DMS79 (cell line): ENCODE data around the gene UBAP2.
"Not testable (repeated sequence)": the region's sequence is repeated elsewhere in the genome, so short reads cannot be mapped to it uniquely, and the experiment has no call there.

Source experiments
- DNase-seq: peaks from one replicate; lab custom pipeline; 2025; lab: John Stamatoyannopoulos, UW

The UBAP2 gene

DNA sequence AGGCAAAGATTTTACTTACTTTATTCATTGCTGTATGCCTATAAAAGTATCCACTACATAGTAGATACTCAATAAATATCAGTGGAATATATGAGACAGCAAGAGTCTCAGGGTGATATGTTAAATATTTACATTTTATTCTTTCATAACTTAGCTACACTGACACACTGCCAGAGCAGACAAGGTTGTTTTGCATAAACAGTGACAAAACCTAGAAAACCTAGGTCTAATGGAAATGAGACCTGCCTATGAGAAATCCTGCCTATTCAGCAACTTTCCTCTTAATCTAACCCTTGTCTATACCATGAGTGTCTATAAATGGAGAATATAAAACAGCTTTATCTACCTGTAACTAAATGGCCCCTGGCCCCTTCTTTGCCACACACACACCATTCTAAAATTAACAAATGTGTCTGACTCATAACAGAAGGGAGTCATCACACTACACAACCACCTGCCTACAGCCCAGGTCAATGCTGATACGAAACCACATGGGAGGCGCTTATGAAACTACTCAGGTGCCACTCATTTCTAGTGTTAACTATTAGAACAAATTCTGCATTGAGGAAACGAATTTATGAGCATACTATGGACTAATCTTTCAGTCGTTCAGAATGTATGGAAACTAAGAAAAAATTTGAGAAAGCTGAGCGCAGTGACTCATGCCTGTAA is 60.3 kb downstream of the UBAP2 start:
- no peak for DNase-seq

- no peak for DNase-seq
Measured at GRCh38 chr9:33976414-33976813, 72.3 kb downstream of the UBAP2 start.

GRCh38 chr9:33972698-33973097 is 76.0 kb downstream of the UBAP2 start:
- DNase-seq = no peak

DNA sequence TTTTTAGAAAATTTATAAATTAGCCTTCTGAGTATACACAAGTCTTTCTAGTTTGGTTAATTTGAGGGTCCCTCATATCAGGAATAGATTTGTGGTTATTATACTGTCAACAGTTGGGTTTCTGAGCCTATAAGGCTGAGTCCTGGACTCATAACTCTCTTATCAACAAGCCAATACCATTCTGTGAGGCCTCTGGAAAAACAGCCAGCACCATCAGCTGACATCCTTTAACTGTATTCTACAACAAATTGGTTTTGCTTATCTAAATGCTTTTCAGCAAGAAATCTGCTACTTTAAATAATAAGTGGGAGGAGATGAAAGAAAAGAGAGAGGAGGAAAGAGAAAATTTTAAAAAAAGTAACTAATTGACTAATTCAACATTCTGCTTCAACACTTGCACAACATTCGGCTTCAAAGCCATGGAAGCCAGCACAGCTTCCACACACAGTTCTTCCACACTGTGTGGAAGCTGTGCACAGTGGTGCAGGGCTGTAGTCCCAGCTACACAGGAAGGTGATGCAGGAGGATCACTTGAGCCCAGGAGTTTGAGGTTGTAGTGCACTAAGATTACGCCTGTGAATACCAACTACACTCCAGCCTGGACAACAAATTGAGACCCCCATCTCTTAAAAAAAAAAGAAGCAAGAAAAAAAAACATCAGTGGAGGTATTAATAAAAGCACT is 84.5 kb downstream of the UBAP2 start:
- DNase-seq = no peak

- not testable (repeated sequence) for DNase-seq
Measured at GRCh38 chr9:33962468-33962867, 86.2 kb downstream of the UBAP2 start.

DNA sequence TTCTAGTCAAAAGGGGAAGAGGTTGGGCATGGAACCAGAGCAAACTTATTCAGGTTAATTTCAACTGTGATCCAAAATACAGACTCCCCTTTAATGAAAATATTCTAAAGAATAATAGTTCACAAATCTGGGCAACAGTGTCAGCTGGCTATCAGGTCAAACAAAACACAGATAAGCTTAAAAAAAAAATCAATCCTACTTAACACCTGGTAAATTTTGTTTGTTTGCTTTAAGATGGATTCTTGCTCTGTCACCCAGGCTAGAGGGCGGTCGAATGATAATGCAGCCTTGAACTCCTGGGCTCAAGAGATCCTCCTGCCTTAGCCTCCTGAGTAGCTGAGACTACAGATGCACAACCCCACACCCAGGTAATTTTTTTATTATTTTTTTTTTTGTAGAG is 89.0 kb downstream of the UBAP2 start:
- no peak for DNase-seq

DNA sequence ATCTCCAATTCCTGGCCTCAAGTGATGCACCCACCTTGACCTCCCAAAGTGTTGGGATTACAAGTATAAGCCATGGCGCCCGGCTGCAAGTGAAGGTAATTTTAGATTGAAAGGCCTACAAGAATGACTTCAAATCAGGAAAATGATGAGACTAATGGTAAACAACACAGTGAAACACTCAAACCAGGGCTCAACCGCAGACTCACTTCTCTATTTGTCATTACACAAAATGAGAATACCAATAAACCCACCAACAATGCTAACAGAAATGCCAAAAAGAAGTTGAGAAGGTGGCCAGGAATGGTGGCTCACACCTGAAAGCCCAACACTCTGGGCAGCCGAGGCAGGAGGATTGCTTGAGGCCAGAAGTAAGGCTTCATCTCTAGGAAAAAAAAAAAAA is 92.1 kb downstream of the UBAP2 start:
- DNase-seq = no peak

GRCh38 chr9:33952066-33952465 is 96.6 kb downstream of the UBAP2 start:
- DNase-seq = no peak

- no peak for DNase-seq
Measured at GRCh38 chr9:33950371-33950770, 98.3 kb downstream of the UBAP2 start.

GRCh38 chr9:33946779-33947535 is 101.7 kb downstream of the UBAP2 start:
- no peak for DNase-seq

GRCh38 chr9:33943389-33943788 is 105.3 kb downstream of the UBAP2 start:
- DNase-seq = no peak

GRCh38 chr9:33942471-33943083 is 106.1 kb downstream of the UBAP2 start:
- DNase-seq = no peak

DNA sequence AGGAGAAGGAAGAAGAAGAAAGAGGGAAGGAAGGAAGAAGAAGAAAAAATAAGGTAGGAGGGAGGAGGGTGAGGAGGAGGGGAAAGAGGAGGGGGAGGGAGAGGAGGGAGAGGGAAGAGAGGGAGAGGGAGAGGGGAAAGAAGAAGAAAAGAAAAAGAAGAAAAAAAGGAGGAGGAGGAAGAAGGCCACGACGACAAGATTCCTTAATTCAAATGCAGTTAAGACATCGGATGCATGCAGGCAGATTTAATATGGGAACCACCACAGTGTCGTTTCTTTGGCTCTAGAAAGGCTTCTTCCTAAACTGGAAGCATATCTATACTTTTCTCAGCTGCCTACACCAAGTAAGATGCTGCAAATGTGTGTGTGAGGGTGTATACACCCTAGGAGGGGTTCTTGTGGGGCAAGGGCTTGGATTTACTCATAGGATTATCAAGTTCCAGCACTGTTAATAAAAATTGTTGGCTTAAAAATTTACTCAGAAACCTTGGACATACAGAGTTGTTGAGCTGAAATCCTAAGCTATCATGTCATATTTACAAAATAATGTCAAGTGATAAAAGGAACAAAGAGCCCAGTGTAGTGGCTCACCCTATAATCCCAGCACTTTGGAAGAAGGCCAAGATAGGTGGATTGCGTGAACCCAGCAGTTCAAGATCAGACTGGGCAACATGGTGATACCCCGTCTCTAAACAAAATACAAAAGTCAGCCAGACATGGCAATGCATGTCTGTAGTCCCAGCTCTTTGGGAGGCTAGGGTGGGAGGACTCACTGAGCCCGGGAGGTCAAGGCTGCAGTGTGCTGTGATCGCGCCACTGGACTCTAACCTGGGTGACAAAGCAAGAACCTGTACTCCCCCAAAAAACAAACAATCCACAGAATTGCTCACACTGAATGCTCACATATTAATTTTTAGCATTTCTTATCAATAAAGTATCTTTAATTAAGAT is 108.5 kb downstream of the UBAP2 start:
- no peak for DNase-seq

DNA sequence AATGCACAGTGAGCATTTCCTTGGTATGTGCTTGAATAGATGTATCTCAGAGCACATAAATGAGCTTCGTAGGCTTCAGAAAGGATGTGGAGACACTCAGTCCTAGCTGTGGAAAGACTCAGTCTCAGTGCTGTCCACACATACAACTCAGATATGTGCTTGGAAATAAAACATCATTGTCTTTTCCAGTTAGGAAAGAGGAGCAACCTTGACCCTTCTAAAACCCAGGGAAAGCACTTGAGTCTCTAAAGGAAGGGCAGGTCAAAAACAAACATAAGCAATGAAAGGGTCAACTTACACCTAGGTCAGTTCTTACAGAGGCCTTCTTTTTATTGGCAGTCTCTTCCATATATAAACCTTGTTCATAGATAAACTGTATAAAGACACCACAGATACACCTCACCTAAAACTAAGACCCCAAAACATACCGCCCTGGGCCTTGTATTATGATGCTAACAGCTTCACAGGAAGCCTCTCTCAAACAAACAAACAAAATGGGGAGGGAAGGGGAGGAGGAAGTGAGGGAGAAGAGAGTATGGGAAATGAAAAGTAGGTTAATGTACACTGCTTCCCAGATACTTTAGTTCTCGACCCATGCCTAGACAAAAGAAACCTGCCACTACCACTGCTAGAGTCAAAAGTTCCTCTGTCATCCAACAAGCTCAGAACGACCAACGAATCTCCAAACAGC is 114.4 kb downstream of the UBAP2 start:
- no peak for DNase-seq

- DNase-seq = no peak
Measured at GRCh38 chr9:33932078-33932807, 116.4 kb downstream of the UBAP2 start.

GRCh38 chr9:33931326-33931725 is 117.4 kb downstream of the UBAP2 start:
- no peak for DNase-seq

- DNase-seq = no peak
Measured at GRCh38 chr9:33927694-33928093, 121.0 kb downstream of the UBAP2 start.

DNA sequence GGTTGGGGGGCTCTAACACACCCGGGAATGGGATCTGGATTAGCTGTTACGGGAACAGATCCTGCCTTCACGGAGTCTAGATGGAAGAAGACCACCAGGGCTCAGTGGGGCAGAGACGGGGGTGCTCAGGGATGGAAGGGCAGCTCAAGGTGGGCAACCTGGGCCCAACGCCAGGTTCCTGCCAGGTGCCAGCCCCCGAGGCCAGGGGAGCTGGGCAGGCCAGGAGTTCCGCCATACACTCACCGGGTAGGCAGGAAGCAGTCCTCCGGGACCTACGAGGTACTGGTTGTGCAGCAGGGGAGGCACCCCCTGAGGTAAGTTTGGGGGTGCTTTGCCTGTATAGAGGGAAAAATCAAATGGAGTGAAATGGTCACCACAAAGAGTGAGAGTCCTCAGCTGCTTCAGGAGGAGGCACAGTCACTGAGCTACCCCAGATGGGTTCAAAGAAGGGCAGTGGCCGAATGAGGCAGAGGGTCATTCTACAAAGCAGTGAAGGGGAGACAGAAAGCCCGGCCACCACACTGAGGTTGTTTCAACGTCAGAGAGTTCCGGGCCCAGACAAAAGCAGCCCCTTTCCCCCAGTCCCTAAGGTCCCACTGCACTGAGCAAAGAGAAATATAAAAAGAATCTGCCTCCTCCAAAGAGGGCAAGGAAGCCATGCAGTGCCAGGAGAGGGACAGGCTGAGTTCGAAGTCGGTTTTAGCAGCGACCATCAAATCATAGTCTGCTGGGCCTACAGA is 121.8 kb downstream of the UBAP2 start:
- no peak for DNase-seq

DNA sequence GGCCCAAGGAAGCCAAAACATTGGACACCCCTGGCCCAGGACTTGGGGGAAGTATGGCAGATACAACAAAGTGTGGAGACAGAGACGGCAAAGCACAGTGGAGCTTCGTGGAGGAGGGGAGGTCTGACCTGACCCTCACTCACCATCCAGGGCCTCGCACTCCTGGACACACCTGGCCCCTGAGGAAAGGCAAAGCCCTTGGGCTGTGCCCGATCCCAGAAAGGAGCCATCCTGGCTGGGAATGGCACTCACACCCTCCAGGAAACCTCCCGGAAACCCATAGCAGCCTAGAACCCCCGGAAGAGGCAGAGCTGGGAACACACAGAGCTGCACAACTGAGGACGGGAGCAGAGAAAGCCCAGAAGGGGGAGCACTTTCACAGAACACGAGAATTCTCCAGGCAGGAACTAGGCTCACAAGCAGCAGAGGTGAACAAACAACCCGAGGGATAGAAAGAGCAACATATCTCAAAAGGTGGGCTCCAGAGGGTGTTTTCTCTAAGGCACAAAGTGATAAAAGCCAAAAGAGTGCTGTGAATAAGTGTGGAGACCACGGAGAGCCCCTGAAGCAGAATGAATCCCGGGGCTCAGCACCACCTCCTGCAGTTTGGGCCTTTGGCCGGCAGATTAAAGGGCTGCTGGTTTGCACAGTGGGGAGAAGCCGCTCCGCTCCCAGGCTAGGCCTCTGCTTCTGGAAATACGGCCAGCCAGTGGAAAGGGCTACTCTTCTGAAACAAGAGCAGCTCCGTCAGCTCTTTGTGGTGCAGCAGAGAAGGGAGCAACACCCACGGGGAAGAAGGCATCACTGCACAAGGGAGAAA is 123.5 kb downstream of the UBAP2 start:
- DNase-seq = no peak
